Activated CD4-positive, CD25-positive, alpha-beta regulatory T cell treated with anti-CD3 and anti-CD28 coated beads, Interleukin-2, amount 50 U/mL, for 24 hours (primary cell): Measurements from ENCODE around the gene SRP68.

Experiments used
- ATAC-seq, 2 donors: fragments of 150-1000 bp; cut with Tn5 transposase; one replicate each; pipeline ENCODE4 v1.10.0; 2021; ENCODE audit warnings: mild to moderate bottlenecking in 1 of 2, moderate library complexity in 1 of 2

Gene SRP68

GRCh38 chr17:76017481-76018339 is 54.6 kb downstream of the SRP68 start:
- no peak for ATAC-seq

GRCh38 chr17:76014925-76015261 is 57.4 kb downstream of the SRP68 start:
- ATAC-seq = no peak

GRCh38 chr17:76014100-76014924 is 58.0 kb downstream of the SRP68 start:
- ATAC-seq = peak; percentile 94 to 95

DNA sequence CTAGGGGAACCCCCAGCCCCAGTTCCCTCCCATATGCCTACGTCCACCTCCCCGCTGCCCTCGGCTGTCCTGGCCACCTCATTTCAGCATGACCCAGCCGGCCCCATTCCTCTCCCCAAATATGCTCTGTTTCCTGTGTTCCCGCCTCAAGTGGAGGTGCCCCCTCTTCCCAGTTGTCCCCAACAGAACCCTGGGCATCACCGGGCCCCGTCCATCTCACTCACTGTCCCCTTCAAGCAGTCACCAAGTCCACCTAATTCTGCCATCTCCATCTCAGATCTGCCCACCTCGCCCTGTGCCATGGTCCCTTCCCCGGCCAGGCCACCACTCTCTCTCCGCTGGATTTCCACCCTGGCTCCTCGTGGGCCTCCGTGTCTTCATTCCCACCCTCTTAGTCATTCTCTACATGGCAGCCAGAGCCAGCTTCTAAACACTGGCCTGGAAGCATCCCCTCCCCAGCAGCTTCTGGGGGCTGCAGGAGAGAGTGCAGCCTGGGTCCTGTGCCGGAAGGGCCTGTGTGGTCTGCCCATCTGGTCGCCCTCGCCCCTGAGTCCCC is 58.9 kb downstream of the SRP68 start:
- no peak for ATAC-seq

- ATAC-seq = no peak
Observed at GRCh38 chr17:76011951-76012350, 60.4 kb downstream of the SRP68 start.

DNA sequence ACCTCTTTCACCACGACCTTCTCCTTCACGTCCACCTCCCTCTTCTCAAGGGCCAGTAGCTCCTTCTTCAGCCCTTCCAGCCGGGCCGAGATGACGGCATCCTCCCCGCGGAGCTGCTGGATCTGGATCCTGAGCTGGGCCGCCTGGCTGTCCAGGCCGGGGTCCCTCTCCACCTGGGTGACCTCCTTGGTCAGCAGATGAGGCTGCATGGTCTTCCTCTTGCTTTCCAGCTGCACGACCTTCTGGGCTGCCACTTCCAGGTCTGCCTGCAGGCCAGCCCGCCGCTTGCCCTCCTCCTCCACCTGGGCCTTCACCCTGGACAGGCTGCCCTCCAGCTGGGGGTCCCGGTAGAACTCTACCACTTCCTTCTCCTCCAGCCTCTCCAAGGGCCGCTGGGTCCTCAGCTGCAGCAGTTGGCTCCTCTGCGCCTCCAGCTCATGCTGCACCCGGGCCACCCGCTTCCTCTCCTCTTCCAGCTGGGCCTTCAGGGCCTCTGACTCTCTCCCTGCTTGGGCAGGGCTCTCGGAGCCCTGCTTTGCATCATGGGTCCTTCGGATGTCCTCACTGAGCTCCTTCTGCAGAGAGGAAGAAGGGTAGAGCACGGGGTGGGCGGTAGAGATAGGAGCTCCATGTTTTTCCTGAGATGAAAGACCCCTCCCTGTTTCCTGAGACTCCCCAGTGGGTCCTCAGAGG is 62.2 kb downstream of the SRP68 start:
- ATAC-seq = no peak

DNA sequence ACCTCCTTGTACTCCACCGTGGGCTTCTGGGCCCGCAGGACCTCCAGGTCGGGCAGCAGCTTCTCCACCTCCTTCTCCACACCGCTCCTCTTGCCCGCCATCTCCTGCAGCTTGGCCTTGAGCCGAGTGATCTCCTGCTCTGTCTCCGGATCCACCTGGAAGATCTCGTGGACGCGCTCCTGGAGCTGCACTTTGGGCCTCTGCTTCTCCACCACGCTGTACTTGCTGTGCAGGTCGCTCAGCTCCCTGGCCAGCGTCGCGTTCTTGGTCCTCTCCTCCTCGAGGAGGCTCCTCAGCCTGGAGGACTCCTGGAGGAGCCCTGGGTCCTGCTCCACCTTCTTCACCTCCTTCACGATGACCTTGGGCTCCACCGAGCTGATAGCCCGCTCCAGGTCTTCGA is 62.9 kb downstream of the SRP68 start:
- ATAC-seq = no peak

- no peak for ATAC-seq
Observed at GRCh38 chr17:76008630-76009425, 63.5 kb downstream of the SRP68 start.

GRCh38 chr17:76008208-76008607 is 64.1 kb downstream of the SRP68 start:
- ATAC-seq = no peak

DNA sequence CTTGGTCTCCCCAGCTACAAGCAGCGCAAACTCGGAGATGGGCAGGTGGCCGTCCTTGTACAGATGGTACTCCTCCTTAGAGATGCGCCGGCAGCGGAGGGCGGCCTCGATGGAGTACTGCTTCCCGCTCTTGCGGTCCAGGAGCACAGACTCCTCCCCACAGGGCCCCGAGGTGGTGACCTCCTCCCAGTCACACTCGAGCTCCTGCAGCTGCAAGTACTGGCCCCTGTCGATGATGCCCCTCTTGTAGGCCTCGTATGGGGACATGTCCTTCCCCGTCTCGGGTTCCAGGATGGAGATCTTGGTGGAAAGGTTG is 64.5 kb downstream of the SRP68 start:
- ATAC-seq = no peak

GRCh38 chr17:76007131-76007849 is 65.0 kb downstream of the SRP68 start:
- ATAC-seq = no peak

GRCh38 chr17:76005263-76006149 is 66.8 kb downstream of the SRP68 start:
- peak; percentile 71 to 80 for ATAC-seq

- no peak for ATAC-seq
Observed at GRCh38 chr17:76004750-76005262, 67.5 kb downstream of the SRP68 start.

DNA sequence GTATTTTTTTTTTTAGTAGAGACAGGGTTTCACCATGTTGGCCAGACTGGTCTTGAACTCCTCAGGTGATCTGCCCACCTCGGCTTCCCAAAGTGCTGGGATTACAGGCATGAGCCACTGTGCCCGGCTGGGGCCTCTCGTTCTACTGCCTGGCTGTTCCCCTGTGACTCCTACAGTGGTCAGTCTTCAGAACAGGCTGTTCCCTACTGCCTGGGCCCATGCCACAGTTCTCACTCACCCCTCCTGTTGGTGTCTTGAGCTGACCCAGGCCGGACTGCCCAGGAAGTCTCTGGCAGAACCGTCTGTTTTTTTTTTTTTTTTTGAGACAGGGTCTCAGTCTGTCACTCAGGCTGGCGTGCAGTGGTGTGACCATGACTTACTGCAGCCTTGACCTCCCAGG is 68.4 kb downstream of the SRP68 start:
- no peak for ATAC-seq

- no peak for ATAC-seq
Observed at GRCh38 chr17:76002100-76002499, 70.2 kb downstream of the SRP68 start.

- ATAC-seq = no peak
Observed at GRCh38 chr17:76000755-76001521, 71.4 kb downstream of the SRP68 start, which contains the start of gene CDK3. Gene CDK3 (plus strand): TSS chr17:76000855. CDS start chr17:76001426, 571 bp downstream.

GRCh38 chr17:76000016-76000754 is 72.1 kb downstream of the SRP68 start:
- peak; percentile 59 to 70 for ATAC-seq

- ATAC-seq = no peak
Observed at GRCh38 chr17:75998327-75998795, 74.0 kb downstream of the SRP68 start.
